Embryonic facial prominence (tissue), 1 donor: ENCODE measurements around the gene ROBO1.
"Not testable (repeated sequence)": the region's sequence is repeated elsewhere in the genome, so short reads cannot be mapped to it uniquely, and the experiment has no call there.

Experiments
- DNase-seq: peaks from one replicate; pipeline ENCODE4 v3.0.0-alpha.2; 2016; ENCODE audit errors: extremely low spot score

The ROBO1 gene

DNA sequence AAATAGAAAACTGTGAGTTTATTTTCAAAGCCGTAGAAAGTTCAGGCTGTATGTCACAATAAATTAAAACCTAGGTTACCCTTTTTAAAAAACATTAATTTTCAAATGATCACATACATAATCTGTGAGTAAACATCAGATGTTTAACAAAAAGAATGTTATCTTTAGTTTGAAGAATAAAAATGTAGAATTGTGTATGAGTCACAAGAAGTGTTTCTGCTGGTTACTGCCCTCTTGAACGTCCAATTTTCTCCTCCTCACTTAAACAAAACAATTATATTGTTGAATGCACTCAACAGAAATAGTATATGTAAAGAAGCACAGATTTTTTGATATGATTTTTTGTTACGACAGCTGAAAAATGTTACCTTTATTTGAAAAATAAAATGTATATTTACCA lies 855.1 kb downstream of the ROBO1 start:
- no peak for DNase-seq

DNA sequence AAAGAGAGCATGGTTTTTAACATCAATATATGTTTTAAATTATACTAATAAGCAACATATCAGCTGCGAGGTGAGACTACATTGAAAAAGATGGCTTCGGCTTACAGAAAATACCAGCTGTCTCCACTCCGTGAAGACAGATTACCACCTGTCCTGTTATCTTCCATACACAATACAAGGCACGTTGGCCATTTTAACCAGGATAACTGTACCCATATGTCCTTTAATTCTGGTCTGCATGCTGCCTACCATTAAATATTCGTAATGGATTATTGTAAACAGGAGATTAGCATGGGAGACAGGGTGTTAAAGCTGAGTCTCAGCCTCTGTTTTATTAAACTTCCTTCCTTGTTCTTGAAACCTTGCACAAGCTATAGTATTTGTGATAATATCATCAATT lies 855.5 kb downstream of the ROBO1 start:
- DNase-seq = no peak

DNA sequence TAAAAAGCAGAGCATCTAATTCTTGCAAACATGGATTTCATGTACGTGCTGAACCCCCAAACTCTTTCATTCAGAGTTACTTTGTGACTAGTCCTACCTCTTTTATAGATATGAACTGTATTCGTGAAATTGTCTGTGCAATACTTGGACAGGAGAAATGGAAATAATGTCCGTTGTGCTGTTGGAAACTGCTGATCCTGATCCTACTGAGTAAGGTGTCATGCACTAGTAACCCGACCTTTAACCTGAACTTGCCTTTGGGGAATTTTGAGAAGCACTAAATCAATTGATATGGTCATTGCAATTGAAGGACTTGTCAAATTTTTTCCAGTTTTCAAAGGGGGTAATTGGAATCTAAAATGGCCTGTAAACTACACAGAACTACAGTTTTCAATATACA lies 856.4 kb downstream of the ROBO1 start:
- no peak for DNase-seq

DNA sequence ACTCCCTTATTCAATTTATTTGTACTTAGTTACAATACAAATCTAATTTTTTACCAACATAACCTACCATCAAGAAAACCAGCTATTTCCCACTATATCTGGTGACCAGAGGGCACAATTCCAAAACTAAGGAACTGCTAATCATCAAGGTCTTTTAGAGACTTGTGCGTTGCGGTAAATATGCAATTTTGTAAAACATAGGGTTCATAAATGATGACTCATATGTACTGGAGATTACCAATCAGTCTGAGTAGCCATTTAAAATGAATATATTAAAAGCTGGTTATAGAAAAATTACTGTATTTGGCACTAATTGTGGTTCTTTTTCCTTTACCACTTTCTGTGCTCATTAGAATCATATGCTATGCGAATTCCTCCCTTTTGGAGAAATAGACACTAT lies 859.6 kb downstream of the ROBO1 start:
- no peak for DNase-seq

DNA sequence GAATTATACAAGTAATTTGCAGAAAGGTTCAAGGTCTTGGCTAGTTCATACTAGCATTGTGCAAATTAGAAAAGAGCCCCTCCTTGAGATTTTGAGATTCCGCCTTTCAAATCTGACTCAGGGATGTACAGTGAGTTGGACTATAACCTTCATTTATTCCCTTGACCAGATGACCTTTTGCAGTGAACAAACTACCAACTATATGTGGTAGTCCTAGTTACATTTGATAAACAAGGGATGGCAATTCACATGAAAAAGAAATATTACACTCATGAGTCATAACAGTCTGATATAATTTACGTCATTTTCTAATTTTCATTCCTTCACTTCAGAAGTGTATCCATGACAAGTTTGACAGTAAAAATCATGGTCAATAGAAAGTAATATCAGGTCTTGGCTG lies 860.4 kb downstream of the ROBO1 start:
- DNase-seq = no peak

DNA sequence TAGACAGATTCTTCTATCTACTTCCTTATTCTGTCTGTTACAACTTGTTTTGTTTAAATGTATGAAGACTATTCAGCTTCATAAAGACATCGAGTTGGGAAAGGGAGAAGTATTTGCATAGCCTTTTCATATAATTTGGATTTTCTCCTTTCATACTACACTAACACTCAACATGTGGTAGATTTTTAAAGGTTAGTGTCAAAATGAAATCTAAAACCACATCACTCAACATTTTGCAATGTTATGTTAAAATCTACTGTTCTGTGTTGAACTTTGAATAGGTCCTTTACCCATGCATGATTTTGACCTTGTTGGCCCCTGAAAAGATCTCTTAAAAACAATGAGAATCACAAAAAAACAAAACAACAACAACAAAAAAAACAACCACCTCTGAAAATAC lies 860.9 kb downstream of the ROBO1 start:
- DNase-seq = no peak

DNA sequence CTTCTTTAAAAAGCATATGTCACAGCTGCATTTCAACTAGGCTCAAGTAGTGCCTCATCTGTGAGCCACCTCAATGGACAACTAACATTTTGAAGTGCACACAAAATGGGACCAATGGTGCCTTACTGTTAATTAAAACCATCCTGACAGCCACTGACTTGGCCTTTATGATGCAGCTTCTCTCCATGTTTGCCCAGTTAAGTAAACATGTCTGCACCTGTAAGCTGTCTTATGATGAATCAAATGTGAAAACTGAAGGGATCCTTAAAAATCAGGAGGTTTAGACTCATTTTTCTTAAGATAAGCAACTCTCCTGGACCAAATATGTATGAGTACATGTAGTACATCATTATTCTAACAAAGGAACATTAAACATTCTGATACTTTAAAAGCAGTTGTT lies 861.6 kb downstream of the ROBO1 start:
- DNase-seq = no peak

DNA sequence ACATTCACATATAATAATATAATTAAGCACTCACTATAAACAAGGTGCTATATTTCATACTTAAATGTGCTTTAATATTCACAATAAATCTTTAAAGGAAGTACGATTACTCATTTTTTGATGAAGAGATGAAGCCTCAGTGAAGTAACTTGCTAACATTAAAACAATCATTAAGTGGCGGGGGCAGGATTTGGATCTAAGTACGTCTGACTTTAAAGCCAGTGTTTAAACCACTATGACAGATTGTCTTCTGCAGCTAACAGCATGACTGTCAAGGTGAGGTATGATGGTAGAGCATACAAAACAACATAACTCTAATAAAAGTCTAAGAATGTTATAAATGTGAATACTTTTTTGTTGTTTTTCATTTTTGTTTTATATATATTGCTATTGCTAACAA lies 862.1 kb downstream of the ROBO1 start:
- no peak for DNase-seq

DNA sequence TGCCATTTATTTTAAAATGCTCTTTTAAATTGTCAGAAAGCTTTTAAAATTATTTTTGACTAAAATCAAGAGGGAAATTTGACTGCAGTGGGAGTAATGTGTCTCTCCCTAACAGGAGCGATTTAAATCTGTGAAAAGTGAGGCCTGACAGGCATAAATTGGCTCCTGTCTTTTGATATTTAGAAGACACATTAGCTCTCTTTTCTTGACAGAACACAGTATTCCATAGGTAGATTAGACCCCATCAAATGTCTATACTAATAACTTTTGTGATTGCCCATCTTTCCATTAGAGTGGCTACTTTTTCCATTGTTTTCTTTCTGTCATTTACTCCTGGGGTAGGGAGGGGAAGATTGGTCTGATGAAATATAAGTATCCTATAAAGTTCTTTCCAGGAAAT lies 866.3 kb downstream of the ROBO1 start:
- no peak for DNase-seq

DNA sequence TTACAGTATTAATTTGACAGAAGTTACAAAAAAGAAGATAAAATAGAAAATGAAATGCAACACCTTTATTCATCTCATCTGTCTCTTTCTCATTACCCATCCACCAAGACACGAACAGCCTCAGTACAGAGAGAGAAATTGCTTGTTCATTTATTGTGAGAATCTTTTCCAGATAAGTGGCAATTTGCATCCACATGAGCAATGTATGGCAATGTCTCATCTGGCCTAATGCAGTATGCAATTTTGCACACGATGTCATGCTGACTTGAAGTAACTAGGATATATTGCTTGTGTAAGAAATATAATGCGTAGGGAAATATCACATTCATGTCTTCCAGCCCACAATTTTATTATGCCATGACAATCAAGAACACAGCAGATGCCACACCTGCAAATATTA lies 866.9 kb downstream of the ROBO1 start:
- DNase-seq = no peak

DNA sequence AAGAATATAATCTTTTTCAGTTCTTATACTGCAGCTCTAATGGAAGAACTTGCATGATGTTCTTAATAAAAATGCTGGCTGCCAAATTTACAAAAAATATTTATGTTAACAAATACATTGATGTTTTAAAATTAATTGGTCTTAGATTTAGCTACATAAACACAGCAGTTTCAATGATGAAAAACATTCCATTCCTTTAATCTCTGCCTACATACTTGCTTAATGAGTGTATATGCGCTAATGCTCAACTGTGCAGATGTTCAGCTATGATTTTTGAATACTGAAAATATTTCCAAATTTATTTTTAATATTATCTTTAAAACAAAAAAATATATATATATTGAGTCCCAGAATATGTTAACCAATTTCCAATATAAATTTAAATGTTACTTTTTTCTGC lies 867.4 kb downstream of the ROBO1 start:
- DNase-seq = no peak

DNA sequence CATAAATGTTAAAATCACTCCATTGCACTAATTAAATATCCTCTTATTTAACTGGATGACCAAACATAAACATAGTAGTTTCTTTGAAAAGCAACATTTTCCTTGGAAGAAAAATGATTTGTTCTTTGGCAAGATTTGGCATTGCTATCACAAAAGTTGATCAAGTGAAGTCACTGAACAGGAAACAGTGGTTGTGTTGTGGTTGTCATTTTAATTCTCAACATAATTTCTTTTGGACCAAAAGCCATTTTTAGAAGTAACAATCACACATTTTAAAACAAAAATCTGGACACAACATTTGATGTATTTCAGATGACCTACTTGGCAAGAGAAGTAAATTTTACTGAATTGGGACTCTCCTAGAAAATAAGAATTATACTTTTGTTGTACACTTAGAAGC lies 872.3 kb downstream of the ROBO1 start:
- no peak for DNase-seq

DNA sequence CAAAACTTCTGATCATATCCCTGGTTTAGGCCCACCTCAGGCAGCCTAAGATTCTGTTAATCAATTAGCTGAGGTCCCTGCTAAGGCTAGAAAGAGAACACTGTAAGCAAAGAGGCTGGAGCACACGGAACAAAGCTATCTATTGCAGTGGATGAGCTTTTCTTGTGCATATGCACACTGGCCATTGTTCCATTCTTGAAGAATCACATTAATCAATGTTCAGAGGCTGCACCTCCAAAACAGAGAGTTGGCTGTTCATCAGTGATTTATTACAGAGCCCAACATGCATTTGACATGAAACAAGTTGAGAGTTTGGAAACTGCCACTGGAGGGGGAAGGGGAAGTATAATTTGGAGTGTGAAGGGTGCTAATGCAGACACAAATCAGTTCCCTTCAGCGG lies 873.0 kb downstream of the ROBO1 start:
- DNase-seq = no peak

DNA sequence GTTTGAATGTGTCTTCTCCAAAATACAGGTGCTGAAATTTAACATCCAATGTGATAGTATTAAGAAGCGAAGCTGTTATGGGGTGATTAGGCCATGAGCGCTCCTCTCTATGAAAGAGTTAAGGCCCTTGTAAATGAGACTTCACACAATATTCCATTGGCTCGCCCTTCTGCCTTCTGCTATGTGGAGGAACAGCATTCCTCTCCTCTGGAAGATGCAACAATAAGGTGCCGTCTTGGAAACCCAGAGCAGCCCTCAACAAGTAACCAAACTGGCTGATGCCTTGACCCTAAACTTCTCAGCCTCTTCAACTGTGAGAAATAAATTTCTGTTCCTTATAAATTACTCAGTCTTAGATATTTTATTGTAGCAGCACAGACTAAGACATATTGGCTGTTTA lies 874.6 kb downstream of the ROBO1 start:
- DNase-seq = no peak

DNA sequence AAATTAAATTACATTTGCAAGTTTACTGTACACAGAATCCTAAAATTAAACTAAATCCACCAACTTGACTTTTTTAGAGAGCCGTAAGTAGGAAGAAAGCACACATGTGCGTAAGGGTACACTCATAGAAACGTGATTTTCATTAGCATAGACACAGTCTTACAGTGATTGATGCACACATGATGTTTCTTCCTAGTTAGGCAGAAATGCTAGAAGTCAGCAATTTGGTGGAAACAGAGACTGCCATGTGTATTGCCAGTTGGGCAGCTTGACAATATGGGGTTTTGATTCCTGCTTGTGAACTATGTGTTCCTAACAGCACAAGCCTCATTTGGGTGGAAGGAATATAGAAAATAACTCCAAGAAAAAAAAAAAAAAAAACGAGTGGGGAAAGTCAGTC lies 878.5 kb downstream of the ROBO1 start:
- DNase-seq = no peak

DNA sequence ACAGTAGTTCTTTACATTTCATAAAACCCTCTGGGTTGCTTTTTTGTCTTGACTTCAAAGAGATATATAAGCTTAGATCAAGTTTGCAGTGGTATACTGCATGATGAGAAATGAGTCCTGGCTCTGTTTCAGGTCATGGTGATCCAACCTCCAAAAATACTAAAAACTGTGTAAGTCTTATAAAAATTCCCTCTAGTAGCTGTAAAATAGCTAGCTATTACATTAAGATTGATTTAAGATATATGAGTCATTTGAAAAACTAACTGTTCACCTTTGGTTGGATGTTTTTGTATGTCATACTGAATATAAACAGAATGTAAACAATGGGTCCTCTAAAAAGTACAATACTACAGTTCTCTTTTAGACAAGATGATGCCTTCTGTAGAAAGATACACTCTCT lies 879.2 kb downstream of the ROBO1 start:
- DNase-seq = no peak

DNA sequence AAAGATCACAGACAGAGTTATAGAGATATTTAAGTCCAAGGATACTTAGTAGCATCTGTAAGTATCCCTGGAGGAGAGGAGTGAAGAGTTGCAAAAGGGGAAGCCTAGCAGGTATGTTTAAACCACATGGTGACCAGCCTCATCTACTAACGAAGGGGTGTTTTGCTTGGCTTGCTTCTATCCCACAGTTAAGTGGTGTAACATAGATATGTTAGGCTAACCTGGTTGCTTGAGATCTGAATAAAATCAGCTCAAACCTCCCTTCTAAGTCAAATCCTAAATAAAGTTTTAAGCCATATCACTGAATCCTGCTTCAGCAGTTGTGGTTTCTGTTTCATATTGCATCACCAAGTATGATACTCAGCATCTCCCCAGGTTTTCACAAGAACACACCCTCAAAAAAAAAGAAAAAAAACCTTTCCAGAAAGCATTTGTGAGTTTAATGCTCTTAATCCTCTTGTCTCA lies 880.2 kb downstream of the ROBO1 start:
- DNase-seq = no peak

DNA sequence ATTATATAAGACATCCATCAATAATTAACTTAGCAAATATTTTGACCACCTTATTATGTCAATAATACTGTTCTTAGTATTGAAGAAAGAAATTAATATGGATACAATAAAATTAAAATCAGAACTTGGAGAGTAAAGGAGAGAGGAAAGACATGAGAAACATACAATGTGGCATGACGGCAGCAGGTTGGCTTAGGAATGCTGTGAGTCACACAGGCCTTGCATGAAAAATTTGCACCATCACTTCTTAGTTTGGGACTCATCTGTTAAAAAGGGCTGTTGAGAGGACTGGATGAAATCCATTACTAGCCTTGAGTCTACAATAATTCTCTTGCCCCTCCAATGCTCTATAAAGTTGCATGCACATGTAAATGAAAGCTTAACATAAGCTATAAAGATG lies 880.8 kb downstream of the ROBO1 start:
- no peak for DNase-seq

DNA sequence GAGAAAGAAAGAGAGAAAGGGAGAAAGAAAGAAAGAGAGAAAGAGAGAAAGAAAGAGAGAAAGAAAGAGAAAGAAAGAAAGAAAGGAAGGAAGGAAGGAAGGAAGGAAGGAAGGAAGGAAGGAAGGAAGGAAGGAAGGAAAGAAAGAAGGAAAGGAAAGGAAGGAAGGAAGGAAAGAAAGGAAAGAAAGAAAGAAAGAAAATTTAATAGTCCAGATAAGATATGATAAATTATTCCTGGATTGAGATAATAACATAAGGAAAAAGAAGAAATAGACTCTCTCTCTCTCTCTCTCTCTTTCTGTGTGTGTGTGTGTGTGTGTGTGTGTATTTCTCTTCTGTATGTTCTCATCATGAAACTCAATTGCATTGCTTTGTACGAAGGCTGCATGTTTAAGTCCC lies 883.2 kb downstream of the ROBO1 start:
- DNase-seq = not testable (repeated sequence)

DNA sequence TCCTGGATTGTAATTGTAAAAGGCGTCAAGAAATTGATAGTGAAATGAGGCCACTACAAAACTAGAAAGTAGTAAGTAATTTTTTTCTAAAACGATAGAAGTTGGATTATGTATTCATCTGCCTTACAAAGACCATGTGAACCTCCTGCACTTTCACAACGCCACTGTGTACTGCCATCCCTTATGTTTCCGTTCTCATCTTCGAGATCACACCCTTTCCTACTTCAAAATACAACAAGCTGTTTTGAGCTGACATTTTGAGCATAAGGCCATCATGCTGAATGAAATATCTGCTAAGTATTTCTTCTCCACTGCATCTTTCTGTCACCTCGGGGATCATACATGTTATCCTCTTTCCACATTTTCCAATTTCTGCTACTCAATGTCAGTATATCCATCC lies 885.5 kb downstream of the ROBO1 start:
- DNase-seq = no peak

DNA sequence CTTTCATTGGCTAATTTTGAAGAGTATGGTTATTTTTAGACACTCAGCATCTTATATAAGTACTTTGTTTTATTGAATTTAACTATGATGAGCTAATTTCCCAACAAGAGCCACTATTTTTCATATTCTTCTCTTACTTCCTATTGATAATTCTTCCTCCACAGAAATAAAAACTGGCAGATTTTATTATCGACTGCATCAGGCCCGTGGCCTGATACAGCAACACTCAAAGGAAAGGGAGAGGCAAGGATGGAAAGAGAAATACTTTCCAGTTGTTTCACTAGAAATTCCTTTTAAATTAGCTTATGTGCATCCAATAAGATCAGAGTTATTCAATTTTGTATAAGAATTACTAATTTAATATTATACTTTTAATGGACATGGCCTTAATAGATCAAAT lies 886.3 kb downstream of the ROBO1 start:
- DNase-seq = no peak

DNA sequence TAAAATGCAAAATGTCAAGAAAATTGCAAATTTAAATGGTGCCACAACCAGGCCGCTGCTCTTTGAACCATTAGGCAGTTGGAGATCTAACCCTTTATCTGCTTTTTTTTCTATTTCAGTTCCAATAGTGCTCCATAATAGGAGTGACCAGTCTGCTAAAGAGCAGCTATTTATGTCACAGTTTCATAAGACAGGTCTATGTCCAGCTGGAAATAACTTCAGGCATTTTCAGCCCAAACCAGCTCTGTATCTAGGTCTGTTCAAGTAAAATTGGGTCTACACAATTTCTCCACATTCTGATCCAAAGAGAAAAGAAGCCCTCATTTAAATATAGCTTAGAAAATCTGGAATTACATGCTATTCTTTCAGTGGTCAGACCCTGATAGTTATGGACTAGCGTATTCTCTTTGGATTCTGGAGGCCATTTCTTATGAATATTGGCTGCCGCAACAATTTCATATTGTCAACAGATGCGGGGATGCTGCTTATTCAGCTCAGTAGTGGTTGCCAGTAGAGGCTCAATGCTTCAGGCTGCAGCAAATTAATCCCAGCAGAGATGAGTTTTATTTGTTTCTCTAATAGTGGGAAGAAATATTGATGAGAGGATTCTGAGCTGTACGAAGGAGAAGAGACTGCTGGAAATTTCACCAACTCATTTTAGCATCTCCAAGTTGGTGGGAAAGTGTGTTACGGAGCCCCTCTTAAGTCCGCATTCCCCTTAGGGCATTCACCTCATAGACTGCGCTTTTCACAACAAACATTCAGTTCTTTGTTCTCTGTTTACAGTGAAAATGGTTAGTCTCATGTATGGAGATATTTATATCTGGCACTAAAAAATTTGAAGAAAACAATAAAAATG lies 887.0 kb downstream of the ROBO1 start:
- DNase-seq = no peak

DNA sequence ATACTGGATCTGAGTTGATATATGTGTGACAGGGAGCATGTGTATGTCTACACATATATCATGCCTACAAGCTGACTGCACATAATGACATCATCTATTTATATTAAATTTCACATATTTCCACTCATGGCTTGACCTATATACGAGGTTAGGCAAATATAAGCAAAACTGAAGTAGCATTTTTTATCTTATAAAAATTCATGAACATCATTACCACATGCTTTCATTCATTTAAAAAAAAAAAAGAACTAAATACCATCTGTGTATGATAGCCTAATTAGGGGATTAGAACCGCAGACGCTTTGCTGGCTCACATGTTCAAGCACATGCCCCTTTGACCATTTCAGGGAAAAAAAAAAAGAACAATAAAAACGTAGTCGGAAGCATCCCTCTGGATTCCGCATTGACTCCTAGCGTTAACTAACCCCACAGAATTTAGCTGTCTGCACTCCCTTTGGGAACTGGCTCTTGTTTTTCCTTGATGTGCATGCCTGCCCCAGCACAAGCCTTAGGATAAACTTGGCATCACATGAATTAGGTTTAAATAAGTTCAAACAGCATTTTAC lies 888.4 kb downstream of the ROBO1 start:
- DNase-seq = no peak

DNA sequence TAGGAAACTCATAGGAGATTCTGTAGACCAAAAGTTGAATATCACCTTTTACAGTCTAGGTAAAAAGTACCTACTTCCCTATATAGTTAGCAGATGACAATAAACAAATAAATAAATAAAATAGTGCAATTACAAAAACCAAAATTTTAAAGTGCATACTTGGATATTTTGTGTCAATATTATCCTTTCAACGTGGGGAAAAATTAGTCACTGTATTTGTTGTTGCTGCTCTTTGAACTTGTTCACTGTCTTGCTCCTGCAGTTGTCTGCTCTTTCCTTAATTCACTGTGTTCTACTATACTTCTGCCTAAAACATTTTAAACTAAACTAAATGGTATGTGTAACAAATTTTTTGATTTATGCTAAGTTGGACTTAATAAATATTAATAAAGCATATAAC lies 889.0 kb downstream of the ROBO1 start:
- DNase-seq = no peak
